Putamen (tissue), 1 donor: ENCODE results near the gene NSDHL.
"Not testable (repeated sequence)": the region's sequence is repeated elsewhere in the genome, so short reads cannot be mapped to it uniquely, and the experiment has no call there.

Experiments
- DNase-seq: peaks from one replicate; pipeline ENCODE4 v3.0.0-alpha.2; 2016; ENCODE audit warnings: low spot score

The NSDHL gene

DNA sequence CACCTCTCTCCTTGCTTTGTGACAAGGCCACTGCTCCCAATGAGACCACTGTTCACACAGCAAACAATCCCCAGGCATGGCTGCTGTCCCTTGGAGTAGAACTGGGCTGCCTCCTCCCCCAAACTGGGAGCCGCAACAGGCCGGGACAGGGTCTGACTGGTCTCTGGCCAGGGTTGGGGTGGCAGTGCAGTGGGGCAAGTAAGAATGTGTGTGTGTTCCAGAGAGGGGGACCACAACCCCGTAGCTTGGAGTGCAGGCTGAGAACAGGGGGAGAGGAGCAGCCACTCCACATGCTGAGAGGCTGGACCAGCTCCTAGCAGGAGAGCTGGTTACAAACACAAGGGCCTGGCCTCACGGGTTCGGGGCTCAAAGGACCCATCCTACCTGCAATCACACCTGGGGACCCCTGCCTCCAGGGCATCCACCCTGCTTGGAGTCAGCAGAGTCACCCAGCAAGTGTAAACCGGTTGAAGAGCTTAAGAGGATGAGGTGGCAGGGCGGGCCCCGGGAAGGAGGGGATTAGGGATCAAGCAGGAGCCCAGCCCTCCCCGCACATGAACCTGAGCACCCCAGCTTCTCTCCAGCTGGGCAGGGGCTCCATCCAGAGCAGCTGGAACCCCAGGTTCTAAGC, 63.2 kb downstream of the NSDHL start:
- DNase-seq, result no peak

GRCh38 chrX:152895121-152895520, 64.3 kb downstream of the NSDHL start:
- DNase-seq, result no peak

GRCh38 chrX:152895724-152896420, 65.0 kb downstream of the NSDHL start:
- no peak for DNase-seq

DNA sequence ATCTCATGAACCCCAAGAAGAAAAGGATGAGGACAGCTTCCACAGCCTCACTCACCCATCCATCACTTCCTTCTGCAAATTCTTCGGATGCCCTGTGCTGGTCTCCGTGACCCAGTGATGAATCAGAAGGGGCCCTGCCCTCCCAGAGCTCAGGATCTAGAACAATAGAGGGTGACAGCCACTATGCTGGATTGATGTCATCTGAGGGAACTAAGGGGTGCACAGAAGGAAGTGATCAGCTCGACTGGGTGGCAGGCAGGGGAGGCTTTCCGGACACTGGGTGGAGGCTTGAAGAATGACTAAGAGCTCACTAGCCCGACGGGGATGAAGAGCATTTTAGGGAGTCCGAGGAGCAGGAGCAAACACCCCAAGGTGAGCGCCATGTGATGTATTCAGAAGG, 65.6 kb downstream of the NSDHL start:
- no peak for DNase-seq

DNA sequence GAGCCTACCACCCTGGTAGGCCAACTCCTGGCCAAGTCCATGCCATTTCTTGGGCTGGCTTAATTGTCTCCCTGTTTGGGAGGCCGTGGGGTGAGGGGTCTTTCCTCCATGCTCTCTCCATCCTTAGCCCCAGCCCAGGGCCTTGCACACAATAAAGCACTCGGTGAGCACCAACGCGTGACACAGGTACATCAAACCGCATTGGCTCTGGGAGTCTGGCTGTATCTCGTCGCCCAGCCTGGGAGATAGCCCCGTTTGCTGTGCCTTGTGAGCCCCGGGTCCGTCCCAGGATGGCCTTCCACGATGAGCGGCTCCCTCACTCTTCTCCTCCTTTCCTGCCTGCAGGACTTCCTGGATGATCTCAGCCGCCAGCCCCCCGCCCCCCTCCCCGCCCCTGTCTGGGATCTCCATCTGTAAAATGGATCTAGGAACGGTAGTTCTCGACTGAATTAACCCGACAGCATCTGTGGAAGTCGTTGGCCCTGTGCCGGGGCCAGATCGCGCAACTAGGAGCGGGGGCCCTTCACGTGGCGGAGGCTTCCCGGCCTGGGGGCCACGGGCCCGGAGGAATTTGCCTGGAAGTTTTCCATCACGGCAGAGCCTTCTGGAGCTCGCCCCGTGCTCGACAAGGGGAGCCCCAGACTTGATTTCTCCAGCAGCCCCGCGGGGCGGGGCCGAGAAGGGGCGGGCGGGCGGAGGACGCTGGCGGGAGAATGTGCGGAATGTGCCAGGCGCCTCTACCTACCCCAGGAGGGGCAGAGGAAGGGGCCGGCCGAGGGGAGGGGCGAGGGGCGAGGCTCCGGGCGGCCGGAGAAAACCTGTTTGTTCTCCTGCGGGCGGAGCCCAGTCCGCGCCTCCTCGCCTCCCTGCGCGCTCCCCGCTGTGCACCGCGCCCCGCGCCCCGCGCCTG, 66.6 kb downstream of the NSDHL start, which contains the start of gene ZNF185:
ZNF185 (plus strand) TSS at position 846 of the 910 bp plus-strand sequence. CDS start 16,423 bp downstream, outside the sequence.
- no peak for DNase-seq

- no peak for DNase-seq
These were observed 67.6 kb downstream of the NSDHL start for GRCh38 chrX:152898442-152898841.

DNA sequence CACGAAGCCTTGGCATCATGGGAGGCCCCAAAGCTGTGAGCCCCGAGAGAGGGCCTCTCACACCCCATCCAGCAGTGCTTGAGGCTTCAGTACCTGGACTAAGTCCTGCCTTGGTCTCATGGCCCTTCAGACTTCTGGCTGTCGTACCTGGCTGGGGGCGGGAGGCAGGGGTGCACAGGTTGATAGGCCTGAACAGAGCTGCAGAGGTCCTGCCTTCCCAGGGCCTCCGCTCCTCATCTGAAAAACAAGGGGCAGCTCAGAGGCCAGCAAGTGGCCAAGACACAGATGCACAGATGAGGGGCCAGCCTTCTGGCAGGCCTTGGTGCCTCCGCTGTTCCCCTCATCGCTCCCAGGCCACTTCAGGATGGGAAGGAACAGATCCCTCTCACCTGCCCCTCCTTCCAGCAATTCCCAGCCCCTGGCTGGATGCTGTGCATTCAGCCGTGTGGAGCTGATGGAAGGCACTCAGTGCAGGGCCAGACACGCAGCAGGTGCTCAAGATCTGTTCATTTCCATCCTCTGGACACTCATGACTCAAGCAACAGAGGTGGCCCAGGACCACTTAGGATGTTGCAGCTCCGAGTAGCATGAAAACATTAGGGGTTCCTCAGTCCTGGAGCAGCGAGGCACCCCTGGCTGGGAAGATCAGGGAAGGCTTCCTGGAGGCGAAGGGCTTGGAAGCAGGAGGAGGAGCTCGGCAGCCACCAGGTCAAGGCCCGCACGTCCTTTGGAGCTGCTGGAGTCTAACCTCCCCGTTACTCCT, 68.4 kb downstream of the NSDHL start:
- DNase-seq, result no peak

DNA sequence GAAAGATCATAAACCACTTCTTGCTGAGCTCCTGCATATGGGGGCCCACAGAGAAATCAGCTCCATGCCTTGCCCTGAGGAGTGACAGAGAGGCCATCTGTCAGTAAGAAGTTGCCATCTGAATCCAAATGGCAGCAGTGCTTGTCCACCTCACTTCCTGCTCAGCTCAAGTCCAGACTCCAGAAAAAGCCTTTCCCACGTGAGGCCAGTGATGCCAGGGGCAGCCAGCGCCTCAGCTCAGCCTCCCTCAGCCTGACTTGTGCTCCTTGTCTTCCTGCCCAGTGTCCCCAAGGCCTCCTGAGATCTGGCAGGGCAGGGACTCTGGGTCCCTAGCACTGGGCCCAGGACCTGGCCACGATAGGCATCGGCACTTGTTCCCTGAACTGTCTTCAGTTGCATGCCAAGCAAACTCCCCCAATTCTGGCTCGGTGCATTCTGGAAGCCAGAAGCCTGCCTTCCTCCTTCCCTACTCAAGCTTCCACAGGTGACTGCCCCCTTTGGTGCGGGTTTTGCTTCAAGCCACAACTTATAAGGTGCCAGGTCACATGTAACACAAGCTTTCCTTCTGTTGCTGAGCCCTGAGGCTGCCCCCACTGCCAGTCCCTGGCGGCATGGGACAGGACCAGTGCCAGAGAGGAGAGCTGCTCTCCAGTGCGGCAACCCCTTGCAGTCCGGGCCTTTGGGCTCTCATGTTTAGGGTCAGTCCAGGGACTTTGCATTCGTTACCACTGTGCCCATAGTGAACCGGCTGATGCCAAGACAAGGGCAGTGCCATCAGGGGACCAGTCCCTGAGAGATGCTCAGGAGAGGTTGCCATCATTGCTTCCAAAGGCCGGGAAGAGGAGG, 69.2 kb downstream of the NSDHL start:
- DNase-seq, result no peak

GRCh38 chrX:152900937-152901445, 70.1 kb downstream of the NSDHL start:
- no peak for DNase-seq

GRCh38 chrX:152901816-152902501, 71.1 kb downstream of the NSDHL start:
- no peak for DNase-seq

- no peak for DNase-seq
These were observed 71.6 kb downstream of the NSDHL start for GRCh38 chrX:152902502-152902820.

DNA sequence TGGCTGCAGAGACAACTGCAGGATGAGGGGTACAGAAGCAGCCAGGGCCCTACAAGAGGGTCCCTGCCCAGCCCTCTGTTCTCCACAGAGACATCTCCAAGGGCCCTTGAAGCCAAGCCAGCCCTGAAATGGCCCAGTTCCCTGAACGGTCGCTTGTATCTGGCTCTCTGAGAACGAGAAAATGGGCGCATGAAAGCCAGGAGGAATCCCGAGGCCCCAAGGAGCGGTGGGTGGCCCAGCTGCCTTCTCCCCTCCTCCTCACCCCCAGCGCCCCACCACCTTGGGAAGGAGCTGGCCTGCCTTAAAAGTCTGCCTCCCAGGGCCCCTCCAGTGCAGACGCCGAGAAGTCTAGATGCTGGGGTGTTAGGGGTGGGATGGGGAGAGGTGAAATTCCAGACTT, 72.7 kb downstream of the NSDHL start:
- no peak for DNase-seq

GRCh38 chrX:152904151-152905080, 73.6 kb downstream of the NSDHL start:
- DNase-seq, result no peak

DNA sequence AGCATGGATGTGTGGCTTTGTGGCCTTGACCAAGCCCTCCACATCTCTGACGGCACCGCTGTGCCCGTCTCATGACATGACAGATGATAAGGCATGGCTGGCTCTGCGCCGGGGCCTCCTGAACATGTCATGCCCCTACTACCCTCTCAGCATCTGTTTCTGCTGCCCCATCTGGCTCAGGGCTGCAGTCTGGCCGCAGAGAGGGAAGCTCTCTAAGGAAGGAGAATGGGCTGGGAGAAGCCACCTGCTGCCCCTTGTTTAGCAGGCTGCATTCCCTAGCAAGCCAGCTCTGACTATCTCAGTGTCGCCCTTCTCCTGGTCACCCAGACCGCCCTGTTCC, 74.2 kb downstream of the NSDHL start:
- no peak for DNase-seq

DNA sequence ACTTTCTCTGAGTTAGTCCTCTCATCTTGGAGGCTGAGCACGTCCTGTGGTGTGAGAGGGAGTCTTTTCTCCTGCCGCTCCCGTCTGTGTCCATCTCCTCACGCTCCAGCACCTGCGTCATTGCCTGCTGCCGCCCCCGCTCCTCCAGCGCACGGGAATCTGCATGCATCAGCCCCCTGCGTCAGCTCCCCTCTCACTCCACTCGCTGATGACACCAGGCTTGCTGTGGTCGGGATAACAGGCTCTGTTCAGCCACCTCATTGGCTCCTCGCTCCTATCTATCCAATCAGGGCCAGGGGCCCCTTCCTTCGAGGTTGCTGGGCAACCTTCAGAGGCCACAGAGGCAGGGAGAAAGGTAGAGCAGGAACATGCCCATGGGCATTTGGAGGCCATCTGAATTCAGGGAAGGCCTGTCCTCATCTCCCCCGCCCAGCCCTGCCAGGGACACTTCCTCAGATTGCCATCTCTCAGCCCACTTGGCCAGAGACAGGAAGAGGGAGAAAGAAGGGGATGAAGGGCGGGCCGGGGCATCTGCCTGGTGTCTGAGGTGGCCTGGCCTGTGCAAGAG, 76.3 kb downstream of the NSDHL start:
- DNase-seq, result no peak

DNA sequence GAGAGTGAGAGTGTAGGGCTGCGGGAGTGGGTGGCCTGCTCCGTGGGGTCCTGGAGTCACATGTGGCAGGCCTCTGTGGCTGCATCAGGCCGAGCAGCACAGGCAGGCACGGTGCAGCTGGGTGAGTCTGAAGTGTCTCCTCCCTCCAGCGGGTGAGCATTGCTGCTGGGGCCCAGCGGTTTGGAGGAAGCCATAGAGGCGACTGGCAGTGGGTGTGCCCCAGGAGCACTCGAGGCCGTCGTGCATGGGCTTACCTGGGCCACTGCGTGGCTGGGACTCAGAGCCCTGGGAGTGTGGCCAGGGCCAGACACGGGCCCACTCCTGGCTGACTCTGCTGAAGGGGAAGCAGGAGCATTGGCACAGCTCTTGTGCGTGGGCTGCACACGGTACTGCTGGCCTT, 77.6 kb downstream of the NSDHL start:
- no peak for DNase-seq

GRCh38 chrX:152910018-152910417, 79.2 kb downstream of the NSDHL start:
- not testable (repeated sequence) for DNase-seq

DNA sequence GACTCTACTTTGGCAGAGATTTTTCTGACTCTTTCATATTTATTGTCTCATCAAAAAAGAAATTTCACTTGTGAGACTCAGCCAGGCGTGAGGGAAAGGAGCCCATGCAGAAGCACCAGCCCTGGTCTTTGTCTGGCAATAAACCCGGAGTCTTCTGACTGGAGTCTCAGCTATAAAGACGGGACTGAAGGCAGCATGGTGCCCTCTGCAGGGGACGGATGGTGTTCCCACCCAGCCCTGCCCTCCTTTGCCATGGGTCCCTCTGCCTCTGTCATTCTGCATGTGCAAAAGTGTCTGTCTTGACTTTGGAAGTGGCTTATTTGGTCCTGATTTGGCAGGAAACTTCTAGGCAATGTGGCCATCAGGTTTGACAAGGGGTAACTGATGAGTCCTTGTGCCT, 81.2 kb downstream of the NSDHL start:
- DNase-seq, result no peak

GRCh38 chrX:152912641-152913040, 81.8 kb downstream of the NSDHL start:
- DNase-seq, result no peak
